AG08396 (cell line): ENCODE measurements around the gene GRAMD1C.

Experiments
- DNase-seq: peaks from one replicate; pipeline ENCODE4 v3.0.0; 2012; ENCODE audit warnings: low spot score, mixed read lengths

Gene GRAMD1C

GRCh38 chr3:113952921-113953320 is 114.3 kb downstream of the GRAMD1C start:
- no peak for DNase-seq

GRCh38 chr3:113953677-113954076 is 115.1 kb downstream of the GRAMD1C start:
- DNase-seq = no peak

GRCh38 chr3:113954091-113954685 is 115.6 kb downstream of the GRAMD1C start:
- DNase-seq = no peak

- DNase-seq = no peak
Measured at GRCh38 chr3:113963879-113964278, 125.3 kb downstream of the GRAMD1C start.

GRCh38 chr3:113966172-113966571 is 127.6 kb downstream of the GRAMD1C start:
- DNase-seq = no peak

DNA sequence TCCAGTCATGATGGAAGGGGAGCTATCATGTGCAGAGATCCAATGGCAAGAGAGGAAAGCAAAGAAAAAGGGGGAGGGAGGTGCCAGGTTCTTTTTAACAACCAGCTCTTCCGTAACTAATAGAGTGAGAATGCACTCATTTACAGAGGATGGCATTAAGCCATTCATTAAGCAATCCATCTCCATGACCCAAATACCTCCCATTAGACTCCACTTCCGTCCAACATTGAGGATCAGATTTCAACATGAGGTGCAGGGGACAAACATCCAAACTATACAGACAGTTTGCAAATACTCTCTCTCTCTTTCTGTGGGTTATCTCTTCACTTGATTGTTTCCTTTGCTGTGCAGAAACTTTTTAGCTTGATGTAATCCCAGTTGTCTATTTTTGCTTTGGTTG is 130.4 kb downstream of the GRAMD1C start:
- no peak for DNase-seq

DNA sequence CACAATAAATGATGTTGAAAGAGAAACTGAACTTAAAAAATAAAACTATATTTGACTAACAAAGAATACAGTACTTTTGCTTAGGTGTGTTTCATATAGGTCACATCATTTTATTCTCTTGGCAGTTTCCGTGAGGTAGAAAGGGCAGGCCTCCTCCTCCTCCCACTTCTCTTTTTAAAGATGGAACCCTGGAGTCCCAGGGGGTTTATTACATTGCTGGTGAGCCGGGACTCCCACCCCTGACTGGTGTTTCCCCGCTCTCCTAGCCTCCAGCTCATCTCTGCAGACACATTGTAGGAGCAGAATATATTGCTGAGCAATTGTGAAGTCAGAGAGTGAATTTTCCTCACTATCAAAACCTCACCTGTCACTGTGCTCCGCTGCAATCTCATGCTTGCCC is 139.2 kb downstream of the GRAMD1C start:
- no peak for DNase-seq

DNA sequence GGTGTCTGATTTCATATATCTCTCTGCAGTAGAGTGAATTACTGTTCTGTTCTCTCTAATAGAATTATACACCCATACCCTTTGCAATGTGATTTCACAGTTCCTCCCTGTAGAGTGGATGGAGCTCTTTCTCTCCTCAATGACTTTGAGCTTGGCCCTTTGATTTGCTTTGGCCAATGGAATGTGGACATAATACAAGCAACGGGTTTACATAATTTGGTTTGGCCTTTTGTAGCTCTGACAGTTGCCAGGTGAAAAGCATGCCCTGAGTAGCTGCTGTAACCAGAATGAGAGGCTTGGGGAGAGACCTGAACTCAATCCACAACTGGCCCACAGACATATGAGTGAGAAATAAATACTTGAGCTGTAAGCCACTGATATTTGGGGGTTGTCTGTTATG is 141.3 kb downstream of the GRAMD1C start:
- no peak for DNase-seq

- no peak for DNase-seq
Measured at GRCh38 chr3:113981803-113982202, 143.2 kb downstream of the GRAMD1C start.

DNA sequence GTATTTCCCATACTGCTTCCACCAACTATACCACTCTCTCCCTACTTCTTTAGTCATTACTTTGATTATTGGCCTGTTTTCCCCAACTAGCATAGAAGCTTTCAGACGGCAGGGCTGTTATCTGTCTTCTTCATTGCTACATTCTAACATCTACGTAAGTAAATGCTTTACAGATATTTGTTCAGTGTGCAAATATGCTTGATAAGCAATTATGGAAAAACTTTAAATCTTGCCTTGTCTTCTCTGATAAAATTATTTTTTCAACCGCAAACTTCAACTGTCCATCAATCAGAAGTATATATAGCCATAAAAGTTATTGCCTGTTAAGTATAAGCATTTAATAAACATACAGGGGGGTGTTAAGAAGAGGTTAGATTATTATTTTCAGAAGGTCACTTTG is 145.0 kb downstream of the GRAMD1C start:
- no peak for DNase-seq

DNA sequence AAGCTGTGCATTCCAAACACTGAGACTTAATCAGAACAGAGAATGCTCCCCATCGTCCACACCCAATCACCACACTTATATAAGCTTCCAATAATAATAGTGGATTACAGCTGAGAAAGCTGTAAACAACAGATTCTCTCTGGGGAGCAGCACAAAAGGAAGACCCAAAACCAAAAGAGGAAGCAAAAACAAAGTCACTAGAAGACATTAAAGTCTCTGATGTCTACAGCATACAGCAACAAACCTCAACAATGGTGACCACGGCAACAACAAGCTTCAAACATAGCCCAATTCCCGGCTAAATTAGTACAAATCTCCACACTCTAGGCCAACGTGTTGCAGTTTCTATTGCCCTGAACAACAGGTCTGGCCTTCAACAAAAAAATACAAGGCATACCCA is 147.0 kb downstream of the GRAMD1C start:
- no peak for DNase-seq
